Retina (tissue), 1 donor: ENCODE measurements around the gene CTNND2.
"Not testable (repeated sequence)": the region's sequence is repeated elsewhere in the genome, so short reads cannot be mapped to it uniquely, and the experiment has no call there.

ENCODE experiments used
- DNase-seq: peaks from one replicate; pipeline ENCODE4 v3.0.0-alpha.2; 2016

The CTNND2 gene

GRCh38 chr5:11148810-11149539, 755.3 kb downstream of the CTNND2 start:
- peak; percentile 43 for DNase-seq

- DNase-seq = no peak
These were observed 758.1 kb downstream of the CTNND2 start for GRCh38 chr5:11146171-11146570.

GRCh38 chr5:11143456-11144267, 760.6 kb downstream of the CTNND2 start:
- DNase-seq = no peak

- DNase-seq = no peak
These were observed 764.9 kb downstream of the CTNND2 start for GRCh38 chr5:11139217-11139865.

- DNase-seq = peak; percentile 17
These were observed 774.1 kb downstream of the CTNND2 start for GRCh38 chr5:11130131-11130530.

GRCh38 chr5:11128021-11128420, 776.2 kb downstream of the CTNND2 start:
- DNase-seq = no peak

GRCh38 chr5:11126844-11127243, 777.4 kb downstream of the CTNND2 start:
- DNase-seq = no peak

GRCh38 chr5:11121885-11122284, 782.4 kb downstream of the CTNND2 start:
- DNase-seq = no peak

- no peak for DNase-seq
These were observed 794.1 kb downstream of the CTNND2 start for GRCh38 chr5:11110128-11110527.

- DNase-seq = no peak
These were observed 798.5 kb downstream of the CTNND2 start for GRCh38 chr5:11105696-11106095.

GRCh38 chr5:11104651-11105112, 799.6 kb downstream of the CTNND2 start:
- peak; percentile 38 for DNase-seq

GRCh38 chr5:11104210-11104609, 800.0 kb downstream of the CTNND2 start:
- no peak for DNase-seq

- no peak for DNase-seq
These were observed 820.1 kb downstream of the CTNND2 start for GRCh38 chr5:11084111-11084510.

GRCh38 chr5:11082404-11082945, 821.8 kb downstream of the CTNND2 start:
- no peak for DNase-seq

- no peak for DNase-seq
These were observed 827.2 kb downstream of the CTNND2 start for GRCh38 chr5:11076945-11077613.

- DNase-seq = no peak
These were observed 829.0 kb downstream of the CTNND2 start for GRCh38 chr5:11075035-11075805.

- DNase-seq = no peak
These were observed 831.7 kb downstream of the CTNND2 start for GRCh38 chr5:11072568-11072967.

GRCh38 chr5:11072076-11072475, 832.2 kb downstream of the CTNND2 start:
- DNase-seq = no peak

GRCh38 chr5:11069041-11069440, 835.2 kb downstream of the CTNND2 start:
- DNase-seq = no peak

- not testable (repeated sequence) for DNase-seq
These were observed 838.5 kb downstream of the CTNND2 start for GRCh38 chr5:11065723-11066122.

GRCh38 chr5:11064763-11065450, 839.3 kb downstream of the CTNND2 start:
- no peak for DNase-seq
